Omental fat pad (tissue), 4 donors: Measurements from ENCODE around the gene HDAC7. TPM values are rescaled to one million over a fixed set of nuclear protein-coding genes. Genes with fewer than 3 reads are reported as not detected.

ENCODE experiments used
- ATAC-seq: fragments of 150-250 bp; one replicate; pipeline ENCODE4 v1.9.1; 2016; ENCODE audit warnings: mild to moderate bottlenecking, moderate library complexity; ENCODE audit not compliant: low FRiP score
- DNase-seq: peaks from one replicate; pipeline ENCODE4 v3.0.0-alpha.2; 2019; ENCODE audit warnings: low spot score
- CTCF ChIP-seq, 3 donors: fragments of 450-650 bp; IDR thresholded peaks; one replicate each; pipeline ENCODE4 v1.5.1; 2016 to 2017; ENCODE audit warnings: antibody characterized with exemption in 3 of 3, mild to moderate bottlenecking in 3 of 3, moderate library complexity in 2 of 3
- total RNA-seq, 4 donors: library from RNA; depleted of rRNA; stranded (reverse); fragments of >200 nt; gene quantifications; one replicate each; pipeline ENCODE4 v1.1.0, GENCODE V29; 2016

The HDAC7 gene
- total RNA-seq, 4 donors from 2014 or later = 40.3 to 102 (median 62.9) TPM

- ATAC-seq (no peak), DNase-seq (no peak)
- TF ChIP-seq CTCF (IDR thresholded peaks at IDR 0.05) = no peak
These were observed 11.7 kb downstream of the HDAC7 start for GRCh38 chr12:47808050-47808449.

GRCh38 chr12:47807338-47807737, 12.4 kb downstream of the HDAC7 start:
- ATAC-seq = no peak
- no peak for DNase-seq
- TF ChIP-seq CTCF (IDR thresholded peaks at IDR 0.05) = no peak

- no peak for ATAC-seq
- no peak for DNase-seq
- TF ChIP-seq CTCF (IDR thresholded peaks at IDR 0.05) = no peak
These were observed 14.3 kb downstream of the HDAC7 start for GRCh38 chr12:47805417-47805816.

- DNase-seq = no peak
- ATAC-seq = no peak
- no peak for TF ChIP-seq CTCF (IDR thresholded peaks at IDR 0.05)
These were observed 15.5 kb downstream of the HDAC7 start for GRCh38 chr12:47804171-47804570.

- ATAC-seq (no peak), DNase-seq (no peak)
- TF ChIP-seq CTCF (IDR thresholded peaks at IDR 0.05) = no peak
These were observed 16.4 kb downstream of the HDAC7 start for GRCh38 chr12:47803191-47803875.

DNA sequence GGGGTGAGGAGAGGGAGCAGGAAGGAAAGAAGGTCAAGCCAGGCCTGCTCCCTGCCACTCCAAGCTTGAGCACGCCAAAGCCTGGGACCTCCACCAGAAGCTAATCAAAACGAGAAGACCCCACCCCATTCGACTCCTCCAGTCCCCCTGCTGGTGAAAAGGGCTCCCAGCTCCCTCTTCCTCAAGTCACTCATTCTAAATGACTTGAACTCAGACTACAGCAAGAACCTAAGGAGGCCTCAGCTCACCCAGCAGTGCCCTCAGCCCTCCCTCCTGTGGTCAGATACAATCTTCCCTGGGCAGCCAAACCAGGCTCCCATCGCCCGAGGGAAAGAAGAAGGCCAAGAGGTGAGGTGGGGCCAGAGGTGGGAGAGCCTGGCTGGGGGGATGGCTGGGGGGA, 17.4 kb downstream of the HDAC7 start:
- DNase-seq (no peak), ATAC-seq (no peak)
- no peak for TF ChIP-seq CTCF (IDR thresholded peaks at IDR 0.05)

DNA sequence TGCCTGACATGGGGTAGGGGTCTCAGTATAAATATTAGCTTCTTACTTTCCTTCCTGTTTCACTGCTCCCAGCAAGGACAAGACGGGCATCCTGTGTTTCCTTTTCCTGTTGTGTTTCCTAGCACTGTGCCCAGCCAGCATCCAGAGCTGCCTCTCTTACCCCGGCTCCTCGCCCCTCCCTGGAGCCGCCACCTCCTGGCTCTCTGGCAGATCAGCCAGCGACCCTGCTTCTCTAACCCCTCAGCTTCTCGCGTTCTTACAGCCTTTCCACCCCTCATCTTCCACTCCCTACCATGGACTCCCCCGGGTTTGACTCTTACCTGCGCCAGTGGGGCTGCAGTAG, 17.8 kb downstream of the HDAC7 start:
- no peak for TF ChIP-seq CTCF (IDR thresholded peaks at IDR 0.05)
- ATAC-seq (no peak), DNase-seq (no peak)
